GM12875 (cell line): Measurements from ENCODE around the gene GNA14.

Experiments
- H3K4me3 ChIP-seq: one replicate; pipeline ENCODE4 v1.5.1; 2011; ENCODE audit warnings: low read depth, low read length, control low read depth
- CTCF ChIP-seq: IDR thresholded peaks from 2 replicates; pipeline ENCODE4 v1.5.1; 2011; ENCODE audit warnings: low read depth, mild to moderate bottlenecking, control low read depth, inconsistent platforms, low read length, moderate library complexity, borderline replicate concordance; ENCODE audit not compliant: insufficient read depth

The GNA14 gene

GRCh38 chr9:77488439-77489126 lies 159.5 kb downstream of the GNA14 start:
- 0 out of 2 replicates have a peak, but pooled peaks have one; percentile 30 for TF ChIP-seq CTCF
- no peak overlapping the region for H3K4me3 ChIP-seq

GRCh38 chr9:77486968-77487367 lies 161.2 kb downstream of the GNA14 start:
- H3K4me3 ChIP-seq: no peak overlapping the region
- TF ChIP-seq CTCF: no peak

- TF ChIP-seq CTCF: no peak
- no peak overlapping the region for H3K4me3 ChIP-seq
Observed at GRCh38 chr9:77486463-77486862, 161.7 kb downstream of the GNA14 start.

GRCh38 chr9:77475641-77476473 lies 172.3 kb downstream of the GNA14 start:
- H3K4me3 ChIP-seq: no peak overlapping the region
- no peak for TF ChIP-seq CTCF

GRCh38 chr9:77474936-77475335 lies 173.2 kb downstream of the GNA14 start:
- no peak for TF ChIP-seq CTCF

GRCh38 chr9:77472646-77473045 lies 175.5 kb downstream of the GNA14 start:
- no peak overlapping the region for H3K4me3 ChIP-seq
- TF ChIP-seq CTCF: no peak

More at GRCh38 chr9:77474936-77475335, 173.2 kb downstream of the GNA14 start:
- no peak overlapping the region for H3K4me3 ChIP-seq
